ENCODE data around the gene MTHFD2L.

MTHFD2L gene

GRCh38 chr4:74344031-74344430 is 186.1 kb downstream of the MTHFD2L start:
- no peak for DNase-seq

Measured in NCI-H69 (cell line).